NB4 (cell line): ENCODE measurements around the gene ADAMTS12.

ENCODE experiments used
- DNase-seq: peaks from one replicate; pipeline ENCODE4 v3.0.0; 2010; ENCODE audit warnings: low read depth
- H3K4me3 ChIP-seq: one replicate; pipeline ENCODE4 v1.5.1; 2011; ENCODE audit warnings: mild to moderate bottlenecking, low read depth, low read length, moderate library complexity
- CTCF ChIP-seq: IDR thresholded peaks from one replicate; pipeline ENCODE4 v1.5.1; 2012; ENCODE audit warnings: low read depth, low read length
- MAX ChIP-seq: IDR thresholded peaks from 2 replicates; pipeline ENCODE4 v1.6.1; 2011; ENCODE audit warnings: low read depth, low read length
- MYC ChIP-seq: IDR thresholded peaks from 2 replicates; pipeline ENCODE4 v1.6.1; 2011; ENCODE audit warnings: low read depth, low read length
- POLR2A ChIP-seq: IDR thresholded peaks from 2 replicates; pipeline ENCODE4 v1.6.1; 2011; ENCODE audit warnings: mild to moderate bottlenecking; ENCODE audit not compliant: insufficient read length; ENCODE audit errors: extremely low read depth

The ADAMTS12 gene

GRCh38 chr5:33657804-33658440, 233.9 kb downstream of the ADAMTS12 start:
- TF ChIP-seq MAX (no peak), MYC (no peak), CTCF (no peak), POLR2A (no peak)
- DNase-seq = no peak
- no peak overlapping the region for H3K4me3 ChIP-seq

GRCh38 chr5:33657176-33657575, 234.6 kb downstream of the ADAMTS12 start:
- no peak for DNase-seq
- no peak overlapping the region for H3K4me3 ChIP-seq
- TF ChIP-seq POLR2A (no peak), CTCF (no peak), MYC (no peak), MAX (no peak)

- no peak for DNase-seq
- TF ChIP-seq CTCF (no peak), MAX (no peak)
- H3K4me3 ChIP-seq = no peak overlapping the region
Measured at GRCh38 chr5:33650911-33651310, 240.9 kb downstream of the ADAMTS12 start.

- no peak overlapping the region for H3K4me3 ChIP-seq
- DNase-seq = no peak
- TF ChIP-seq MAX (no peak), MYC (no peak)
Measured at GRCh38 chr5:33649549-33650482, 242.0 kb downstream of the ADAMTS12 start.

- peak; percentile 4 for DNase-seq
- no peak for TF ChIP-seq POLR2A
- no peak for TF ChIP-seq CTCF
- TF ChIP-seq MAX = no peak
- TF ChIP-seq MYC = no peak
- no peak overlapping the region for H3K4me3 ChIP-seq
Measured at GRCh38 chr5:33641744-33642505, 249.9 kb downstream of the ADAMTS12 start.

GRCh38 chr5:33639474-33639873, 252.3 kb downstream of the ADAMTS12 start:
- no peak for DNase-seq
- no peak overlapping the region for H3K4me3 ChIP-seq
- no peak for TF ChIP-seq MYC
- no peak for TF ChIP-seq MAX
- no peak for TF ChIP-seq POLR2A
- TF ChIP-seq CTCF = no peak
